CD14-positive monocyte (primary cell): Measurements from ENCODE around the gene FITM2. TPM values are rescaled to one million over a fixed set of nuclear protein-coding genes. Genes with fewer than 3 reads are reported as not detected.
A peak's percentile ranks its signal among the peaks of the same experiment; 100 is the strongest.

Experiments
- DNase-seq, 3 donors: peaks; one replicate each; pipeline ENCODE4 v3.0.0-alpha.2; 2011 to 2022
- H2AFZ ChIP-seq: 2 replicates; pipeline ENCODE4 v1.6.0; 2012; ENCODE audit warnings: mild to moderate bottlenecking, low read depth, low read length, inconsistent platforms; ENCODE audit not compliant: insufficient read depth, poor library complexity, severe bottlenecking
- H3K27ac ChIP-seq, 2 donors: 1 replicate in 1 of 2; 2 replicates in 1 of 2; pipeline ENCODE4 v1.5.1; 2012 to 2013; ENCODE audit warnings: low read length in 2 of 2, control low read depth in 1 of 2, inconsistent platforms in 1 of 2, low read depth in 1 of 2, mild to moderate bottlenecking in 1 of 2
- H3K27me3 ChIP-seq, 2 donors: one replicate each; pipeline versions ENCODE4 v1.6.0 to v1.6.1; 2011 to 2013; ENCODE audit warnings: low read length in 2 of 2; ENCODE audit not compliant: control insufficient read depth in 2 of 2, insufficient read depth in 2 of 2
- H3K36me3 ChIP-seq, 2 donors: replicated peaks in 1 of 2; 1 replicate in 1 of 2; 2 replicates in 1 of 2; pipeline versions ENCODE4 v1.5.1 to v1.6.1; 2012 to 2013; ENCODE audit warnings: low read length in 2 of 2, control low read depth in 1 of 2, inconsistent platforms in 1 of 2, mild to moderate bottlenecking in 1 of 2; ENCODE audit not compliant: insufficient read depth in 2 of 2, control insufficient read depth in 1 of 2
- H3K4me1 ChIP-seq, 2 donors: 1 replicate in 1 of 2; 2 replicates in 1 of 2; pipeline versions ENCODE4 v1.5.1 to v1.6.1; 2012 to 2013; ENCODE audit warnings: low read length in 2 of 2, control low read depth in 1 of 2, inconsistent platforms in 1 of 2, mild to moderate bottlenecking in 1 of 2, moderate library complexity in 1 of 2; ENCODE audit not compliant: insufficient read depth in 2 of 2, control insufficient read depth in 1 of 2
- H3K4me2 ChIP-seq: replicated peaks from 2 replicates; pipeline ENCODE3; 2012; ENCODE audit warnings: low read length, moderate library complexity, mild to moderate bottlenecking; ENCODE audit not compliant: poor library complexity, severe bottlenecking; ENCODE audit errors: extremely low read depth
- H3K4me3 ChIP-seq, 3 experiments: fragments of 200-600 bp in 1 of 3; sonication (generic) in 1 of 3; replicated peaks in 1 of 3; 1 replicate in 2 of 3; 2 replicates in 1 of 3; pipeline ENCODE4 v1.5.1; 2011 to 2013; ENCODE audit warnings: low read length in 3 of 3, mild to moderate bottlenecking in 3 of 3, control low read depth in 2 of 3, low read depth in 2 of 3, inconsistent platforms in 1 of 3, moderate library complexity in 1 of 3
- H3K79me2 ChIP-seq: 2 replicates; pipeline ENCODE4 v1.6.0; 2012; ENCODE audit warnings: mild to moderate bottlenecking, control low read depth, inconsistent platforms, low read length, moderate library complexity; ENCODE audit not compliant: insufficient read depth
- H3K9ac ChIP-seq: 2 replicates; pipeline ENCODE4 v1.6.0; 2017; ENCODE audit warnings: low read length, mild to moderate bottlenecking; ENCODE audit not compliant: insufficient read depth, poor library complexity, severe bottlenecking
- H3K9me3 ChIP-seq, 2 donors: replicated peaks in 1 of 2; 1 replicate in 1 of 2; 2 replicates in 1 of 2; pipeline versions ENCODE4 v1.5.1 to v1.6.1; 2012 to 2013; ENCODE audit warnings: low read length in 2 of 2, control low read depth in 1 of 2; ENCODE audit not compliant: control insufficient read depth in 1 of 2, insufficient read depth in 1 of 2
- H4K20me1 ChIP-seq: 2 replicates; pipeline ENCODE4 v1.6.0; 2012; ENCODE audit warnings: mild to moderate bottlenecking, low read length, control low read depth, moderate library complexity; ENCODE audit not compliant: insufficient read depth
- H3K27ac Mint-ChIP-seq, 7 donors: one replicate each; pipeline ENCODE4 v1.8.0; 2020; ENCODE audit warnings: mild to moderate bottlenecking in 7 of 7, mixed read lengths in 7 of 7, moderate library complexity in 6 of 7, inconsistent platforms in 2 of 7
- H3K27me3 Mint-ChIP-seq, 3 donors: one replicate each; pipeline ENCODE4 v1.8.0; 2021 to 2022; ENCODE audit warnings: low read depth in 3 of 3, mild to moderate bottlenecking in 3 of 3, mixed read lengths in 3 of 3, moderate library complexity in 3 of 3, inconsistent platforms in 1 of 3
- H3K36me3 Mint-ChIP-seq, 2 donors: one replicate each; pipeline ENCODE4 v1.8.0; 2020; ENCODE audit warnings: mixed read lengths in 2 of 2, inconsistent platforms in 1 of 2, mild to moderate bottlenecking in 1 of 2
- H3K4me1 Mint-ChIP-seq: one replicate; pipeline ENCODE4 v1.8.0; 2020; ENCODE audit warnings: mild to moderate bottlenecking, mixed read lengths
- H3K4me3 Mint-ChIP-seq, 2 donors: one replicate each; pipeline ENCODE4 v1.8.0; 2020; ENCODE audit warnings: mild to moderate bottlenecking in 2 of 2, mixed read lengths in 2 of 2, moderate library complexity in 1 of 2
- H3K9me3 Mint-ChIP-seq, 7 donors: one replicate each; pipeline ENCODE4 v1.8.0; 2020 to 2022; ENCODE audit warnings: mixed read lengths in 7 of 7, mild to moderate bottlenecking in 6 of 7, moderate library complexity in 6 of 7, inconsistent platforms in 2 of 7
- CTCF ChIP-seq: fragments of 200-600 bp; IDR thresholded peaks from one replicate; pipeline ENCODE4 v1.8.0; 2022; ENCODE audit warnings: antibody characterized with exemption, mild to moderate bottlenecking
- WGBS: methylation state at CpG from one replicate; pipeline ENCODE4 v1.1.5; 2013; ENCODE audit warnings: missing lambda C conversion rate; ENCODE audit not compliant: insufficient coverage; 5-methylcytosine and 5-hydroxymethylcytosine counted together
- intact Hi-C, 2 donors: fragments of 100-400 bp; cut with micrococcal nuclease; formaldehyde crosslinking; loops; one replicate each; pipeline versions ENCODE4 v1.15.0 to v1.15.1; 2023
- polyA plus RNA-seq, 3 donors: library from polyadenylated mRNA; depleted of rRNA in 1 of 3; unstranded in 2 of 3; stranded (reverse) in 1 of 3; fragments of 300-500 nt in 2 of 3; fragments of >200 nt in 1 of 3; fragmentation: Illumina TruSeq in 2 of 3; gene quantifications; 1 replicate in 2 of 3; 2 replicates in 1 of 3; pipeline ENCODE4 v1.2.3, GENCODE V29; 2012 to 2021

Gene FITM2
- polyA plus RNA-seq, 3 donors, result 0.32 to 2.2 (median 0.69) TPM

GRCh38 chr20:44309763-44310663 is 989 bp downstream of the FITM2 start:
- Mint-ChIP-seq H3K4me1 (peaks cover 16% of the 10 kb centered on the region), H3K36me3 (peaks cover 3 to 7% of the 10 kb centered on the region in 2 donors), H3K27me3 (peaks cover 5 to 14% (median 8%) of the 10 kb centered on the region in 3 donors), H3K27ac (peak overlapping the region in 6 of 7 donors; percentile 66 to 85 (median 74)), H3K4me3 (peak overlapping the region; percentile 83 to 91), H3K9me3 (no peaks in the 10 kb centered on the region)
- H2AFZ ChIP-seq, result peak overlapping the region; percentile 93
- H3K36me3 ChIP-seq, result no peaks in the 10 kb centered on the region
- no peaks in the 10 kb centered on the region for H4K20me1 ChIP-seq
- peak overlapping the region in 1 of 2 donors; percentile 73 for H3K27ac ChIP-seq
- peaks cover 16 to 23% of the 10 kb centered on the region in 2 donors for H3K4me1 ChIP-seq
- intact Hi-C loops, result loop anchor here (2.0 to 10.0 kb wide), 3 partner anchors 93 to 845 kb away; partner anchors contain the start of gene OSER1 (in 1 of the 2)
- H3K79me2 ChIP-seq, result peaks cover 8% of the 10 kb centered on the region
- H3K9me3 ChIP-seq, result no peaks in the 10 kb centered on the region
- WGBS, result 9% methylated on average over 8 of the region's 17 CpGs
- no peak for TF ChIP-seq CTCF
- peak; percentile 12 to 28 (median 22) for DNase-seq
- H3K4me2 ChIP-seq, result peak overlapping the region; percentile 81
- H3K27me3 ChIP-seq, result peaks cover 0 to 7% of the 10 kb centered on the region in 2 donors
- H3K9ac ChIP-seq, result peak overlapping the region; percentile 75
- H3K4me3 ChIP-seq, result peak overlapping the region; percentile 61 to 89 (median 82)

- no peak for DNase-seq
- H3K27me3 ChIP-seq, result peaks cover 0 to 5% of the 10 kb centered on the region in 2 donors
- H3K36me3 ChIP-seq, result no peaks in the 10 kb centered on the region
- peaks cover 16% of the 10 kb centered on the region for H3K4me1 Mint-ChIP-seq
- H3K27me3 Mint-ChIP-seq, result peaks cover 2 to 8% (median 5%) of the 10 kb centered on the region in 3 donors
- no peak overlapping the region for H3K27ac ChIP-seq
- TF ChIP-seq CTCF, result no peak
- H3K9me3 Mint-ChIP-seq, result no peaks in the 10 kb centered on the region
- H2AFZ ChIP-seq, result no peak overlapping the region
- no peaks in the 10 kb centered on the region for H4K20me1 ChIP-seq
- H3K9ac ChIP-seq, result no peak overlapping the region
- H3K4me3 Mint-ChIP-seq, result no peak overlapping the region
- 100% methylated on average over 8 of the region's 9 CpGs for WGBS
- no peak overlapping the region for H3K4me3 ChIP-seq
- intact Hi-C loops, result loop anchor here in 1 of 2 donors (10.0 kb wide), 1 partner anchor 842 kb away; no protein-coding TSS in a partner anchor
- H3K36me3 Mint-ChIP-seq, result peaks cover 3 to 9% of the 10 kb centered on the region in 2 donors
- no peaks in the 10 kb centered on the region for H3K9me3 ChIP-seq
- H3K4me2 ChIP-seq, result no peak overlapping the region
- H3K27ac Mint-ChIP-seq, result no peak overlapping the region
- peaks cover 8% of the 10 kb centered on the region for H3K79me2 ChIP-seq
- peaks cover 16 to 23% of the 10 kb centered on the region in 2 donors for H3K4me1 ChIP-seq
Measured at GRCh38 chr20:44306927-44307326, 4.1 kb downstream of the FITM2 start.
